Left lung (tissue), 10 donors: ENCODE results near the gene PCLO. TPM values are rescaled to one million over a fixed set of nuclear protein-coding genes. Genes with fewer than 3 reads are reported as not detected.

Experiments
- ATAC-seq: fragments of 200-7000 bp; cut with Tn5 transposase; one replicate; pipeline ENCODE4 v1.9.1; 2020; ENCODE audit warnings: moderate library complexity
- DNase-seq, 4 donors: peaks; one replicate each; pipeline ENCODE4 v3.0.0-alpha.2; 2013 to 2020
- H3K27ac ChIP-seq, 2 donors: fragments of 200-600 bp; sonication (generic) in 1 of 2; one replicate each; pipeline versions ENCODE4 v1.5.0 to v1.8.0; 2020 to 2021
- H3K27me3 ChIP-seq, 2 donors: fragments of 200-600 bp; sonication (generic) in 1 of 2; one replicate each; pipeline versions ENCODE4 v1.5.0 to v1.8.0; 2020 to 2021
- H3K36me3 ChIP-seq, 2 donors: fragments of 200-600 bp; sonication (generic) in 1 of 2; one replicate each; pipeline versions ENCODE4 v1.5.0 to v1.8.0; 2020 to 2021
- H3K4me1 ChIP-seq, 2 donors: fragments of 200-600 bp; one replicate each; pipeline ENCODE4 v1.8.0; 2021
- H3K4me3 ChIP-seq, 2 donors: fragments of 200-600 bp; sonication (generic) in 1 of 2; one replicate each; pipeline versions ENCODE4 v1.5.0 to v1.8.0; 2020 to 2021; ENCODE audit warnings: mild to moderate bottlenecking in 1 of 2
- H3K9me3 ChIP-seq, 2 donors: fragments of 200-600 bp; sonication (generic) in 1 of 2; one replicate each; pipeline versions ENCODE4 v1.5.0 to v1.8.0; 2020 to 2021
- intact Hi-C, 2 donors: fragments of 100-400 bp; cut with DNase I; formaldehyde crosslinking; loops; one replicate each; pipeline versions ENCODE4 v1.11.2 to v1.14.2; 2022
- polyA plus RNA-seq, 6 donors: library from polyadenylated mRNA; unstranded; fragments of 120-200 nt; gene quantifications; one replicate each; pipeline ENCODE4 v1.2.1, GENCODE V29; 2013; ENCODE audit not compliant: insufficient read length in 6 of 6
- total RNA-seq, 2 donors: library from RNA; stranded (reverse); fragmentation: NEBNext Ultra II Directional; extraction: Animal tissue kit (Norgen Biotek cat#: 25700); gene quantifications; one replicate each; pipeline ENCODE4 v1.2.1, GENCODE V29; 2021
- TF ChIP-seq, protein P1 (sequence below), 2 donors: fragments of 200-600 bp; sonication (generic) in 1 of 2; IDR thresholded peaks; one replicate each; pipeline versions ENCODE4 v1.5.0 to v1.8.0; 2021; ENCODE audit warnings: antibody characterized with exemption in 2 of 2
- donor health status: DM: no; HTN: yes; CAD: no.
- donor health status: DM: no; HTN: no; CAD: no.

The PCLO gene
- total and polyA plus RNA-seq, 8 donors, result 5.3 to 7.7 (median 5.9) TPM

DNA sequence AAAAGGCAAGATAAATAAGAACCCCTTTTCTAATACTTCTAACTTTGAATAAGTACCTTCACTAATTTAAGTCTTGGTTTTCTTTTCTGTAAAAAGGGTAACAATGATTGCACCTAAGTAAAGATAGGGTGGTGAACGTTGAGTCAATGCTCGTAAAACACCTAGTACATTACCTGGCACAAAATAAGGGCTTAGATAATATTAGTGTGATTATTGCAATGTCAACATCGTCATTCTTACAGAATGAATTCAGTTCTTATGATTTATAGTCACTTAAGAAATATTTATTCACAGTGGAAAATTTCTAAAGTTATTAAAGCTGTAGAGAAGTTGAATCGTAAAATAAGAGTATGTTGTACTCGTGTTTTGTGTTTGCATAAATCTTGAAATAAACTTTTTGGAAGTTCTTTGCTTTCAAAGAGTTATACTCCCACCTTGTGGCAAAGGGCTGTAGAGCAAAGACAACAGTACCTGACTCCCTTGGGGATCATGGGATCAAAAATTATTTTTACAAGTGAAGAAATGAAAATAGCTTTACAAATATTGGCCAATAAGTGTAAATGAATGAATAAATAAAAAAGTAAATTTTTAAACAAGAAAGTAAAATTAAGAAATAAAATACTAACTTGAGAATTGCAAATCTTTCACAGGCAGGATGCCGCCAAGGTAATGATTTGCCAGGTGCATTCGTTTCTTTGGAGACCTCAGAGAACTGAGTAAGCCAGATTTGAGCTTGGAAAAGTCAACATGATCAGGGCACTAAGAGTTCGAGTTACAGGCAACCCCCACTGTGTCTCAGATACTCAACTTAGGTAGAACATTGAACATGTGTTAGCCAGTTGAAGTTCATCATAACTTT, 433.3 kb downstream of the PCLO start:
- H3K9me3 ChIP-seq, result no peaks in the 10 kb centered on the region
- no peak overlapping the region for H3K27ac ChIP-seq
- H3K27me3 ChIP-seq, result no peaks in the 10 kb centered on the region
- TF ChIP-seq, protein P1, sequence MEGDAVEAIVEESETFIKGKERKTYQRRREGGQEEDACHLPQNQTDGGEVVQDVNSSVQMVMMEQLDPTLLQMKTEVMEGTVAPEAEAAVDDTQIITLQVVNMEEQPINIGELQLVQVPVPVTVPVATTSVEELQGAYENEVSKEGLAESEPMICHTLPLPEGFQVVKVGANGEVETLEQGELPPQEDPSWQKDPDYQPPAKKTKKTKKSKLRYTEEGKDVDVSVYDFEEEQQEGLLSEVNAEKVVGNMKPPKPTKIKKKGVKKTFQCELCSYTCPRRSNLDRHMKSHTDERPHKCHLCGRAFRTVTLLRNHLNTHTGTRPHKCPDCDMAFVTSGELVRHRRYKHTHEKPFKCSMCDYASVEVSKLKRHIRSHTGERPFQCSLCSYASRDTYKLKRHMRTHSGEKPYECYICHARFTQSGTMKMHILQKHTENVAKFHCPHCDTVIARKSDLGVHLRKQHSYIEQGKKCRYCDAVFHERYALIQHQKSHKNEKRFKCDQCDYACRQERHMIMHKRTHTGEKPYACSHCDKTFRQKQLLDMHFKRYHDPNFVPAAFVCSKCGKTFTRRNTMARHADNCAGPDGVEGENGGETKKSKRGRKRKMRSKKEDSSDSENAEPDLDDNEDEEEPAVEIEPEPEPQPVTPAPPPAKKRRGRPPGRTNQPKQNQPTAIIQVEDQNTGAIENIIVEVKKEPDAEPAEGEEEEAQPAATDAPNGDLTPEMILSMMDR (IDR thresholded peaks at IDR 0.05), result peak; percentile 46
- no peaks in the 10 kb centered on the region for H3K4me1 ChIP-seq
- intact Hi-C loops, result loop anchor here in 1 of 2 donors (10.0 kb wide), 1 partner anchor 685 kb away; no protein-coding TSS in a partner anchor
- DNase-seq (peak in 1 of 4 donors; percentile 52), ATAC-seq (peak; percentile 58)
- H3K4me3 ChIP-seq, result no peak overlapping the region
- H3K36me3 ChIP-seq, result no peaks in the 10 kb centered on the region

DNA sequence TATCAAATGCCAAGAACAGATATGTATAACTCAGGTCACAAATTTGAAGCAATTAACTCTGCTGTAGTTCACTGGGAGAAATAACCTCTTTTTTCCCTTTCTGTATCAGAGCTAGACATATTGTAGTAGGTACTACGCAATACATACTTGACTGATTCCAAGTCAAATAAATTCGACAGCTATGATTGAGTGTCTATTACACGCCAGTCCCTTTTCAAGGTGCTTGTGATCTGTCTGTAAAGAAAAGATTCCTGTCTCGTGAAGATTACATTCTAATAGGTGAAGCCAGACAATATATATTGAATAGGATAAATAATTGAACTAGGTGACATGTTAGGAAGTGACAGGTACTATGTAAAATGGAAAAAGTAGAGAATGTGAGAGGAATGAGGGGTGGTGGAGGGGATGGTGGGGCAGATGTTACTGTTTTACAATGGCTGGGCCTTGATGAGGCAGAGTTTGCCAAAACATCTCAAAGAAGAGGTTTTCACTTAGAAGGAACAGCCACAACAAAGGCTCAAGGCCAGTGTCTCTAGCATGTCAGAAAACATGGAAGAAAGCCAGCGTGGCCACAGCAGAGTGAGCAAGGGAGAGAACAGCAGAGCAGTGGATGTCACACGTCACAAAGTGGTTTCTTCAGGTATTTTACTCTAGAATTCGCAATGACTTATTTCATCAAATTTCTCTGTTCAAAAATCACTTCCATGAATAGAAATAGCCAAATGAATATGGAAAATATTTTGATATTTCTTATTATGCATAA, 436.5 kb downstream of the PCLO start:
- TF ChIP-seq, protein P1 (IDR thresholded peaks at IDR 0.05), result no peak
- no peaks in the 10 kb centered on the region for H3K4me1 ChIP-seq
- H3K36me3 ChIP-seq, result no peaks in the 10 kb centered on the region
- H3K27me3 ChIP-seq, result no peaks in the 10 kb centered on the region
- DNase-seq (peak in 1 of 4 donors; percentile 35), ATAC-seq (peak; percentile 80)
- no peak overlapping the region for H3K4me3 ChIP-seq
- no peak overlapping the region for H3K27ac ChIP-seq
- intact Hi-C loops, result loop anchor here in 1 of 2 donors (10.0 kb wide), 1 partner anchor 681 kb away; no protein-coding TSS in a partner anchor
- no peaks in the 10 kb centered on the region for H3K9me3 ChIP-seq

DNA sequence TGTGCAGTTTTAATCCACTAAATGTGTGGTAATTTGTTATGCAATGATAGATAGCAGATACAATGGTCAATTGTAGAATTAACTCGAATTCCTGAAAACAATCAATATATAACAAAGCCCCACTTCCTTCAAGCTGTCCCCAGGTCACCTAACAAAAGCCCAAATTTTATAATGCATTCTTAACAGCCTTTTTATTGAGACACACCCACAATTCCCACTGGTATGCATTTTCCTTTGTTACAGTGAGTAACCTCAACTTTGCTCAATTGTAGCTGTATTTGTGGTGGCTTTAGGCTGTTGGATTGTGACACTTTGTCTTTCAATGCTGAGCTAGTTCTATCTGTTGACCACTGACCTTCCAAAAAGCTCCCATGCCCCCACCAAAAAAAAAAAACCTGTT, 439.3 kb downstream of the PCLO start:
- no peak overlapping the region for H3K27ac ChIP-seq
- H3K4me1 ChIP-seq, result no peaks in the 10 kb centered on the region
- DNase-seq, result no peak
- TF ChIP-seq, protein P1 (IDR thresholded peaks at IDR 0.05), result no peak
- no peak for ATAC-seq
- H3K36me3 ChIP-seq, result no peaks in the 10 kb centered on the region
- H3K27me3 ChIP-seq, result no peaks in the 10 kb centered on the region
- intact Hi-C loops, result loop anchor here in 1 of 2 donors (10.0 kb wide), 1 partner anchor 679 kb away; no protein-coding TSS in a partner anchor
- H3K9me3 ChIP-seq, result no peaks in the 10 kb centered on the region
- H3K4me3 ChIP-seq, result no peak overlapping the region

DNA sequence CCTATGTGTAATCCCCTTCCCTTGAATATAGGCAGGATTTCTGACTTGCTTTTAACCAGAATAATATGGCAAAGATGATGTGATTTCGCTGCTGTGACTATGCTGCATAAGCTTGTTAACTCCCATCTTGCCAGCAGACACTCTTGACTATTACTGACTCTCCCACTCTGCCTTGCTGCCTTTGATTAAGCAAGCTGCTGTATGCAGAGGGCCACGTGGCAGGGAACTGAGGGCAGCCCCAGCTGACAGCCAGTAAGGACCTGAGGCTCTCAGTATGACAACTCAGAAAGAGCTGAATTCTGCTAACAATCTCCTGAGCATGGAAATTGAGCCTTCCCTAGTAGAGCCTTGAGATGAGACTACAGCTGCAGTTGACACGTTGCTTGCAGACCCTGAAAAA, 439.7 kb downstream of the PCLO start:
- no peak for DNase-seq
- no peaks in the 10 kb centered on the region for H3K4me1 ChIP-seq
- H3K27me3 ChIP-seq, result no peaks in the 10 kb centered on the region
- TF ChIP-seq, protein P1 (IDR thresholded peaks at IDR 0.05), result no peak
- intact Hi-C loops, result loop anchor here in 1 of 2 donors (10.0 kb wide), 1 partner anchor 678 kb away; no protein-coding TSS in a partner anchor
- no peak overlapping the region for H3K4me3 ChIP-seq
- no peaks in the 10 kb centered on the region for H3K9me3 ChIP-seq
- H3K27ac ChIP-seq, result no peak overlapping the region
- no peaks in the 10 kb centered on the region for H3K36me3 ChIP-seq
- ATAC-seq, result no peak

DNA sequence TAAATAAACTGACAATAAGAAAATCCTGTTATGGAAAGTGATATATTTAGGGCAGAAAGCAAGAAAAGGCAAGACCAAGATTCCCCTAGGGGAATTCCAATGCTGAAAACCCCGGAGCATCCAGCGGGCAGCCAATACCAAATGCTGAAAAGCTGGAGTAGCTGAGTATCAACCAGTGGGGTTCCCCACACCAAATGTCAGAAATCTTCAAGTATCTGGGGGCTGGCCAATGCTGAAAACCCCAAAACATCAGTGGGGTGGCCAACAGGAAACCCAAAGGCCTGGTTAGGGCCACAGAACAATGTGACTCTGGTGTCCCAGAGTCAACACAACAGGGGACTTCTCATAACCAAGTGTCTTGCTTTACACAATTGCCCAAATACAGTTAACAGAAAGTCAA, 447.3 kb downstream of the PCLO start:
- no peak overlapping the region for H3K4me3 ChIP-seq
- TF ChIP-seq, protein P1 (IDR thresholded peaks at IDR 0.05), result no peak
- no peaks in the 10 kb centered on the region for H3K9me3 ChIP-seq
- ATAC-seq (no peak), DNase-seq (no peak)
- H3K36me3 ChIP-seq, result no peaks in the 10 kb centered on the region
- no peaks in the 10 kb centered on the region for H3K27me3 ChIP-seq
- intact Hi-C loops, result no loop called here
- H3K4me1 ChIP-seq, result no peaks in the 10 kb centered on the region
- H3K27ac ChIP-seq, result no peak overlapping the region
